ENCODE results near the gene EN1.
A peak's percentile ranks its signal among the peaks of the same experiment; 100 is the strongest.

The EN1 gene

DNA sequence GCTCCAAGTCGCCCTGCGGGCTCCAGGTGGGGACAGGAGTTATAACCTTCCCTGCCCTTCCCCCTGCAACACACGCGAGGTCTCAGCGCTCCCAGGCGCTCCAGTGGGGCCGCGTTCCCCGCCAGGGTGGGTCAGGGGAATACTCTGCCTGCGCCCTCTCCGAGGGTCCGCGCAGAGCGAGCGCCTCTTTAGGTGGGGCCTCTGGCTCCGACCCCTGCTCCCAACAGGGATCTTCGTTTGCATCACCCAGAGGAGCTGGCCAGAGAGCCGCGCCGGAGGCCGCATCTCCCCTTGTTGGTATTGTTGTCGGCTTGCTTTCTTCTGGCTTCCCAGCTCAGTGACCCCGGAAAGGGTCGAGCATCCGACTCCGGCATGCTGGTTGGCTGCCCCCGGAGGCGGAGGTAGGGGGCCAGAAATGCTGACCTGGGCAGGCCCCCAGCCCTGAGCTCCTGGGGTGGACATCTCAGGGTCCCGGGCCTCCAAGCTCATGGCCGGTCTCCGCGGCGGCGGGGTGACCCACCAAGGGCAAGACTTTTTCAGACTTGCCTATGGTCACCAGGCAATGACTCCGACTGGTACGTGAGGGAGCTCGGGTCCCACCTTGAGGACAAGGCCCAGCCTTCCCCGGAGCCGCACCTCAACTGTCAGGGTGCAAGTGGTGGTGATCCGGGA is 11.2 kb upstream of the EN1 start:
- Histone ChIP-seq H3K4me3 (ENCODE audit: low read depth, low read length) (no peak overlapping the region), H2AFZ (ENCODE audit: insufficient read depth, low read length, poor library complexity) (no peak overlapping the region), H4K91ac (ENCODE audit: low read depth, low read length) (no peak overlapping the region), H2BK12ac (ENCODE audit: low read length) (no peak overlapping the region), H3K9me3 (ENCODE audit: insufficient read depth, low read depth, low read length) (peaks cover 4% of the 10 kb centered on the region), H4K12ac (ENCODE audit: low read depth, low read length) (no peak overlapping the region), H3K79me1 (ENCODE audit: low read length) (no peaks in the 10 kb centered on the region), H3K36me3 (ENCODE audit: control insufficient read depth in 1 of 2, insufficient read depth in 2 of 2, low read length in 2 of 2) (no peaks in the 10 kb centered on the region), H3K27ac (ENCODE audit: low read depth, low read length) (no peak overlapping the region), H2BK120ac (ENCODE audit: insufficient read depth, low read length, poor library complexity) (no peak overlapping the region), H3K27me3 (ENCODE audit: insufficient read depth, low read length) (peaks cover 59% of the 10 kb centered on the region), H3K18ac (ENCODE audit: low read length) (no peak overlapping the region), H3K23ac (ENCODE audit: low read length) (no peak overlapping the region), H3K4me2 (ENCODE audit: low read length) (peak overlapping the region; percentile 32), H2AK5ac (ENCODE audit: low read length) (no peak overlapping the region), H3K14ac (ENCODE audit: low read length) (no peak overlapping the region), H3K79me2 (ENCODE audit: control insufficient read depth, insufficient read depth, low read length, poor library complexity) (no peaks in the 10 kb centered on the region), H3K9ac (ENCODE audit: low read length) (no peak overlapping the region), H3K4me1 (ENCODE audit: control insufficient read depth in 1 of 2, insufficient read depth in 2 of 2, low read length in 2 of 2) (peaks cover 8 to 10% of the 10 kb centered on the region in 2 experiments), H2BK5ac (ENCODE audit: low read depth, low read length, poor library complexity) (no peak overlapping the region), H3K4ac (ENCODE audit: low read depth, low read length) (no peak overlapping the region), H4K8ac (ENCODE audit: low read depth, low read length) (no peak overlapping the region)
- WGBS (ENCODE audit: extremely low coverage, insufficient coverage, insufficient read length), result no CpG with 5 or more reads among the region's 40 CpGs
- no peak for DNase-seq

GRCh38 chr2:118857677-118858484 is 10.4 kb upstream of the EN1 start:
- Histone ChIP-seq H3K18ac (ENCODE audit: low read length) (no peak overlapping the region), H4K91ac (ENCODE audit: low read depth, low read length) (no peak overlapping the region), H2AK5ac (ENCODE audit: low read length) (no peak overlapping the region), H4K8ac (ENCODE audit: low read depth, low read length) (no peak overlapping the region), H4K12ac (ENCODE audit: low read depth, low read length) (no peak overlapping the region), H3K14ac (ENCODE audit: low read length) (no peak overlapping the region), H3K36me3 (ENCODE audit: control insufficient read depth in 1 of 2, insufficient read depth in 2 of 2, low read length in 2 of 2) (no peaks in the 10 kb centered on the region), H2BK5ac (ENCODE audit: low read depth, low read length, poor library complexity) (no peak overlapping the region), H3K4me1 (ENCODE audit: control insufficient read depth in 1 of 2, insufficient read depth in 2 of 2, low read length in 2 of 2) (peaks cover 8 to 12% of the 10 kb centered on the region in 2 experiments), H3K9ac (ENCODE audit: low read length) (no peak overlapping the region), H3K79me2 (ENCODE audit: control insufficient read depth, insufficient read depth, low read length, poor library complexity) (no peaks in the 10 kb centered on the region), H3K27ac (ENCODE audit: low read depth, low read length) (no peak overlapping the region), H3K9me3 (ENCODE audit: insufficient read depth, low read depth, low read length) (peaks cover 4% of the 10 kb centered on the region), H3K4me3 (ENCODE audit: low read depth, low read length) (no peak overlapping the region), H3K4ac (ENCODE audit: low read depth, low read length) (no peak overlapping the region), H2BK120ac (ENCODE audit: insufficient read depth, low read length, poor library complexity) (no peak overlapping the region), H3K27me3 (ENCODE audit: insufficient read depth, low read length) (peaks cover 66% of the 10 kb centered on the region), H3K79me1 (ENCODE audit: low read length) (peaks cover 2% of the 10 kb centered on the region), H3K23ac (ENCODE audit: low read length) (no peak overlapping the region), H2BK12ac (ENCODE audit: low read length) (no peak overlapping the region), H3K4me2 (ENCODE audit: low read length) (peak overlapping the region; percentile 32), H2AFZ (ENCODE audit: insufficient read depth, low read length, poor library complexity) (no peak overlapping the region)
- WGBS (ENCODE audit: extremely low coverage, insufficient coverage, insufficient read length), result no CpG with 5 or more reads among the region's 52 CpGs
- DNase-seq, result no peak

DNA sequence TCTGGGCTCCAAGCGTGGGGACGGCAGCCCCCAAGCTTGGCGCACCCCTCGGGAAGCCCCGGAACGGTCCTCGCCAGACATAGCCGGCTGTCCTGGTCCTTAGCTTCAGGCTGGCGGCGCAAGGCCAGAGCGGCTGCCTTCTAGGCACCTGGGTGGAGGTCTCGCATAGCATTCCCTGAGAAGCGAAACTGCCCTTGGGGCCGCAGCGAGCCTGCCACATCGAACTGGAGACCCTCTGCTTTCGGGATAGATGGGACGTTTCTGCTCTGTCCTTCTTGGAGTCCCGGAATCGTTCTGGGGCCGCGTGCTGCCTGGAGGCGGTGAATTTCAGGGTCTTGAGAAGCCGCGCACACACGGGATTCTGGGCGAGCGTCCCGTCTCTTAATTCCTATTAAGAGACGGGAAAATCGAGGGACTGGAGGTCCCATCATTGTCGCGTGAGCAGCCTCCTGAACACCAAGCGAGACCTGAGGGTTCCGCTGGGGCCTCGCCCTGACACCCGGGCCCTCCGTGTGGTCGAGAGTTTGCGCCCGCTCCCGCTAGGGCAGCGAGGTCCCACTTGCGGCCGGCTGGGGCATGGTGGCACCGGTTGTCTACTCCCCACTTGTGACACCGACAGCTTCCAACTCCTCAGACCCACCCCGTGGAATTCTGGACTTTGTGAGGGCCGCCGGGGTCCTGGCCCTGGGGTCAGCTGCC is 9.7 kb upstream of the EN1 start:
- Histone ChIP-seq H3K36me3 (ENCODE audit: control insufficient read depth in 1 of 2, insufficient read depth in 2 of 2, low read length in 2 of 2) (no peaks in the 10 kb centered on the region), H2BK120ac (ENCODE audit: insufficient read depth, low read length, poor library complexity) (no peak overlapping the region), H2AFZ (ENCODE audit: insufficient read depth, low read length, poor library complexity) (no peak overlapping the region), H3K4me1 (ENCODE audit: control insufficient read depth in 1 of 2, insufficient read depth in 2 of 2, low read length in 2 of 2) (peaks cover 8 to 12% of the 10 kb centered on the region in 2 experiments), H3K79me2 (ENCODE audit: control insufficient read depth, insufficient read depth, low read length, poor library complexity) (no peaks in the 10 kb centered on the region), H3K4me3 (ENCODE audit: low read depth, low read length) (no peak overlapping the region), H3K27me3 (ENCODE audit: insufficient read depth, low read length) (peaks cover 74% of the 10 kb centered on the region), H2AK5ac (ENCODE audit: low read length) (no peak overlapping the region), H4K8ac (ENCODE audit: low read depth, low read length) (no peak overlapping the region), H3K14ac (ENCODE audit: low read length) (no peak overlapping the region), H3K27ac (ENCODE audit: low read depth, low read length) (no peak overlapping the region), H3K9me3 (ENCODE audit: insufficient read depth, low read depth, low read length) (peaks cover 4% of the 10 kb centered on the region), H3K18ac (ENCODE audit: low read length) (no peak overlapping the region), H3K79me1 (ENCODE audit: low read length) (peaks cover 2% of the 10 kb centered on the region), H4K91ac (ENCODE audit: low read depth, low read length) (no peak overlapping the region), H3K4me2 (ENCODE audit: low read length) (peak overlapping the region; percentile 27), H3K4ac (ENCODE audit: low read depth, low read length) (no peak overlapping the region), H2BK12ac (ENCODE audit: low read length) (no peak overlapping the region), H2BK5ac (ENCODE audit: low read depth, low read length, poor library complexity) (no peak overlapping the region), H3K9ac (ENCODE audit: low read length) (no peak overlapping the region), H4K12ac (ENCODE audit: low read depth, low read length) (no peak overlapping the region), H3K23ac (ENCODE audit: low read length) (no peak overlapping the region)
- no peak for DNase-seq
- no CpG with 5 or more reads among the region's 50 CpGs for WGBS (ENCODE audit: extremely low coverage, insufficient coverage, insufficient read length)

GRCh38 chr2:118856330-118856977 is 9.0 kb upstream of the EN1 start:
- no peak overlapping the region for H3K14ac ChIP-seq (ENCODE audit: low read length)
- H2BK5ac ChIP-seq (ENCODE audit: low read depth, low read length, poor library complexity), result no peak overlapping the region
- WGBS (ENCODE audit: extremely low coverage, insufficient coverage, insufficient read length), result no CpG with 5 or more reads among the region's 25 CpGs
- no peak overlapping the region for H3K4me2 ChIP-seq (ENCODE audit: low read length)
- no peak overlapping the region for H3K4me3 ChIP-seq (ENCODE audit: low read depth, low read length)
- H3K23ac ChIP-seq (ENCODE audit: low read length), result no peak overlapping the region
- H4K8ac ChIP-seq (ENCODE audit: low read depth, low read length), result no peak overlapping the region
- no peak overlapping the region for H2BK12ac ChIP-seq (ENCODE audit: low read length)
- H3K79me1 ChIP-seq (ENCODE audit: low read length), result peaks cover 2% of the 10 kb centered on the region
- no peak overlapping the region for H3K4ac ChIP-seq (ENCODE audit: low read depth, low read length)
- H3K18ac ChIP-seq (ENCODE audit: low read length), result no peak overlapping the region
- peaks cover 8 to 12% of the 10 kb centered on the region in 2 experiments for H3K4me1 ChIP-seq (ENCODE audit: control insufficient read depth in 1 of 2, insufficient read depth in 2 of 2, low read length in 2 of 2)
- H2BK120ac ChIP-seq (ENCODE audit: insufficient read depth, low read length, poor library complexity), result no peak overlapping the region
- peaks cover 4% of the 10 kb centered on the region for H3K9me3 ChIP-seq (ENCODE audit: insufficient read depth, low read depth, low read length)
- H4K91ac ChIP-seq (ENCODE audit: low read depth, low read length), result no peak overlapping the region
- H3K27me3 ChIP-seq (ENCODE audit: insufficient read depth, low read length), result peaks cover 79% of the 10 kb centered on the region
- H2AK5ac ChIP-seq (ENCODE audit: low read length), result no peak overlapping the region
- no peak overlapping the region for H2AFZ ChIP-seq (ENCODE audit: insufficient read depth, low read length, poor library complexity)
- H3K36me3 ChIP-seq (ENCODE audit: control insufficient read depth in 1 of 2, insufficient read depth in 2 of 2, low read length in 2 of 2), result no peaks in the 10 kb centered on the region
- H3K9ac ChIP-seq (ENCODE audit: low read length), result no peak overlapping the region
- no peaks in the 10 kb centered on the region for H3K79me2 ChIP-seq (ENCODE audit: control insufficient read depth, insufficient read depth, low read length, poor library complexity)
- no peak overlapping the region for H3K27ac ChIP-seq (ENCODE audit: low read depth, low read length)
- no peak overlapping the region for H4K12ac ChIP-seq (ENCODE audit: low read depth, low read length)
- DNase-seq, result no peak

Data from trophoblast cell (in vitro differentiated cells and primary cell).